CD4-positive, alpha-beta T cell treated with Interferon alpha-2 for 1 hour (primary cell): Measurements from ENCODE around the gene OPN1LW.
"Not testable (repeated sequence)": the region's sequence is repeated elsewhere in the genome, so short reads cannot be mapped to it uniquely, and the experiment has no call there.

Experiments used
- DNase-seq, 2 donors: peaks; one replicate each; pipeline ENCODE4 v3.0.0-alpha.2; 2020 to 2022

OPN1LW gene

GRCh38 chrX:154144010-154144409 is at the start of gene OPN1LW:
Gene OPN1LW, plus strand, starts transcription at chrX:154144243. Its CDS starts 41 bp downstream, at chrX:154144284.
- DNase-seq = not testable (repeated sequence)

- DNase-seq = no peak
Measured at GRCh38 chrX:154094833-154095232, 49.2 kb upstream of the OPN1LW start.

DNA sequence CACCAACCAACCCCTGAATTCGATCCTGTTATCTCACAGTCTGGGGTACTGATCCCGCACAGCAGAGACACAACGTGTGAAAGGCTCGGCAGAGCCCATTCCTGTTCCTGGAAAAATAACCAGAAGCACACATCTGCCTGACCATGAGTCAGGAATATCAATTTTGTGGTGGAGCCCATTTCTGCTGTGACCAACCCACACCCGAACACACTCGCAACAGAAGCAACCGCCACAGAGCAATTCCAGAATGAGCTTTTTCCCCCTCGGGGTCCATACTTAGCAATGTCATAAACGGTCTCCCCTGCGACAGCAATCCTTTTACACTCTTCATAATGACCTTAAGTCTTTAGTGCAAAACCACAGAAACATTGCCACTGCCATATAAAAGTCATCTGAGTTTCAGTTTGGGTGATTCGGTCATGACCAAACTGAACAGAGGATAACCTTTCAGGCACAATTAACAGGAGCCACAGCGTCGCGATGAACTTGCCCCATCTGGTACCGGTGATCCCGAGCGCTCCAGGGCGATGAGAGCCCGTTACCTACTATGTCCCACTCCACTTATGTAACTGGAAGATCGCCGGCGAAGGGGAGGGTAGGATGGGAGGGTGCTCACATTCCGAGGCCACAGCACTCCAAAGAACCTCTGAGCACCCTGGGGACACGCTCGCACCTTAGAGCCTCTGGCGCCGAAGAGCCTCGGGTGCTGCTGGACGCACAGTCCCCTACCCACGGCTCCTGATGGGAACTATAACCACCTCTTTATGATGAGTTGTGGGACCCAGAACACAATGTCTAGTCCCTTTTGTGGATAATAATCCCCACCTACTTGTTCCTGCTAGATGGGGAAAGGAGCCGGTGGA is 47.7 kb upstream of the OPN1LW start:
- DNase-seq = peak in 1 of 2 donors; percentile 48

- DNase-seq = peak; percentile 73 to 80
Measured at GRCh38 chrX:154097003-154097588, 46.9 kb upstream of the OPN1LW start.

DNA sequence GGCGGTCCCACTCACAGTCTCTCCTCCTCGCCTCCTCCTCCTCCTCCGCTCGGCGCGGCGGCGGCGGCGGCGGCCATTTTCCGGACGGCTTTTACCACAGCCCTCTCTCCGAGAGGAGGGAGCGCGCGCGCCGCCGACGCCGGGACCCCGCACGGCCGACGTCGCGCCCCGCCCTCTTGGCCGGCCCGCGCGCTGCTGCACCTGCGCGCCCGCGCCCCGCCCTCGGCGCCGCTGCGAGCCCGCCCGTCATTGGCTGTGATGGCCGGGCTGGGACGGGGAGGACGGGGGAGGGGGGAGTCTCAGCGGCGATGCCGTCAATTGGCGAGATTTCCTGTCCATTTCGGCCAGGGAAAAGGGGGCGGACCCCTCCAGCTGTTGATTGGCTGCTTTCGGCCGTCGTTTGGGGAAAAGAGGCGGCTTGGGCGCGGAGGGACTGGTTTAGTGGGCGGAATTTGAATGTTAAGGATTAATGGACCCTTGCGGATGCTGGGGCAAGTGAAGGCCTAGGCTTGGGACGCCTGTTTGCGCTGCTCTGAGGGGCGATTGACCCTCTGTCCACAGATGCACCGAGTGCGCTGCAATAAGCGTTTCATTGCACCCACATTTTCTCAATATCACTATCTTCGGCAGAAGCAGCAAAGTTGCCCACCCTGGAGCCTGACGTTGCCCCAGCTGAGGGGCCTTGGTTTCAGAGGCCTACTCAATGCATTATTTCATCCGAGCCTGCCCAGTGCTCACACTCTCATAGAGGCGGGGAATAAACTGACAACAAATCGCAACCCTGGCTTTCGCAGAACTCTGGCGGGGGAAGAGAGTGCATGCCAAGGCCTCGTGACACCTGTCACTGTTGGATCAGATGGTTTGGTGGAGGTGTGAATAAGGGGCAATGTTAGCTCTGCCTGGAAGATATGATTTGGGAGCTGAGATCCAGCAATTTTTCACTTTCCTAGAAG is 46.2 kb upstream of the OPN1LW start, which contains the start of gene MECP2:
Gene MECP2, minus strand, starts transcription at position 129 of the 953 bp plus-strand sequence.
- DNase-seq = peak; percentile 91 to 93

- DNase-seq = no peak
Measured at GRCh38 chrX:154098551-154098950, 45.5 kb upstream of the OPN1LW start.

GRCh38 chrX:154113729-154114128 is 30.3 kb upstream of the OPN1LW start:
- no peak for DNase-seq

- DNase-seq = no peak
Measured at GRCh38 chrX:154114652-154115051, 29.4 kb upstream of the OPN1LW start.

GRCh38 chrX:154115071-154115470 is 29.0 kb upstream of the OPN1LW start:
- DNase-seq = no peak

DNA sequence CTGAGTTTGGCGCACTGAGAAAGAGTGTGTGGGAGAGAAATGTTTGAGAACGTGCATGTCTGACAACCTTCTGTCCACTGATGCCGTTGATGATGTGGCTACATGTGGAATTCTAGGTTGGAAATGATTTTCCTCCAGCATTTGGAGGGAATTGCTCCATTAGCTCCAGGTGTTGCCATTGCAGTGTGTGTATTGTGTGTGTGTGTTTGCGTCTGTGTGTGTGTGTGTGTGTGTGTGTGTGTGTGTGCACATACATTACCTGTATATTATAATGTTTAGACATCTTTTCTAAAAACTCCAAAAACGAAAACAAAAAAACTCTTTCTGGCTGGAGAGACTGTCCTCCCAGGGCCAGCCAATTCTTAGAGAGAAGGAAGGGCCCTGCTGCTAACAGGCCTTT is 28.3 kb upstream of the OPN1LW start:
- DNase-seq = no peak

DNA sequence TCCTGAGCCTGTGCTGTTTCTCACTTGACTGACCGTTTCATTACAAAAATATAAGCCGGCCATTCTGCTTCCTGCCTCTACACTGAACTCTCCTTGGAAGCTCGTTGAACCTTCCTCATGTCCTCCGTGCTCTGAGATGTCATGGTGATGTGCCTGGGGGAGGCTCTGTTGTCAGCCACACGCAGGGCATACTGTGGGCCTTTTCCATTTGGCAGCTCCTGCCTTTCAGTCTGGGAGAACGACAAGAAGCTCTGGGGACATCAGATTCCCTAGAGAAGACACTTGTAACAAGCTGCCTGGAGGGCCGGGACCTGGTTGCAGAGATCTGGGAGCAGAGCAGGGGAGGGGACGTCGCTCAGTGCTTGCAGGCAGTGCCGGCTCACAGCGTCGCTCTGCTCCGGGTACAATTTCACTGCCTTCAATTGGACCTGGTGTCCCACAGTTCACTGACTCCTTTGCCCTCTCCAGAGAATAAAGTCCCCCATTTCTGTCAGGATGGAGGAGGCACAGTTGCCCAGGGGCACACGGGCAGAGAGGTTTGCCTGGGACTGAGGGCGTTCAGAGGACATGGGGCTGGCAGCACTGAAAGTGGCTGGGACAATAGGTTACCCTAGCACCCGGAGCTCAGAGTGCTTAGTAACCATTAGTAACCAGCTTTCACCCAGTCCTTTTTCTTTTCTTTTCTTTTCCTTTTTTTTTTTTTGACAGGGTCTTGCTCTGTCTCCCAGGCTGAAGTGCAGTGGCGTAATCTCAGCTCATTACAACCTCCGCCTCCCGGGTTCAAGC is 27.4 kb upstream of the OPN1LW start:
- DNase-seq = no peak

- DNase-seq = no peak
Measured at GRCh38 chrX:154117566-154117965, 26.5 kb upstream of the OPN1LW start.

DNA sequence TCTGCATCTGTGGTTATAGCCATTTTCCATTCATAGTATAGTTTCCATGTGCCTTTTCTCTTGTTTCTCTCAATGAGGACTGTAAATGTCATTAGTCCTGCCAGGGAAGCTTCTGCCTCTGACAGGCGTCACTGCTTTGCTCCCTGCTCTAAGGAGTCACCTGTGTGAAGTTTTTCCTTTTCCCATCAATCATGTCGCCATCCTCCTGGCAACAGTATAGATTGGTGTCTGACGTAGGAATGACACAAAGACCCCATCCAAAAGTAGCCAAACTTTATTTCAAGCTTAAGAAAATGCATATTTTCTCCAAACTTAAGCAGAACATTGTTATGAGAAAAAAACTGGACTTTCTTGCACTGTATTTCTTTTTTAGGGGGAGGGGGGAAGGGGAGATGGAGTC is 23.5 kb upstream of the OPN1LW start:
- DNase-seq = no peak

DNA sequence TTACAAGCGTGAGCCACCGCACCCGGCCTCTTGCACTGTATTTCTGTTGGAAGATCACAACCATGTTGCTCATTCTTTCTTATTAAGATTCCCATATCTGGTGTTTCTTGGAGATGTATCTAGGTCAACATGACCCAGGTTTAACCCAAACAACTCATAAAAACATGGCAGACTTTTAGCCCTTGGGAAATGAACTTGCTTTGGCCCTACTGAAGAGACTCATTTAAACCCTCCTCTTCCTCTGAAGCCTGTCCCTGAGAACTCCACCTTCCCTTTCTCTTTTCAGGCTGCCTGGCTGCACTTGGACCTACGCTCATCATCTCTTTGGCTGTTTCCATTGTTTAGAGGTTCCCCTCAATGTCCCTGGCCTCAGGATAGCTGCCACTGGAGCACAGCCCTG is 22.8 kb upstream of the OPN1LW start:
- DNase-seq = no peak

- DNase-seq = no peak
Measured at GRCh38 chrX:154121961-154122360, 22.1 kb upstream of the OPN1LW start.

DNA sequence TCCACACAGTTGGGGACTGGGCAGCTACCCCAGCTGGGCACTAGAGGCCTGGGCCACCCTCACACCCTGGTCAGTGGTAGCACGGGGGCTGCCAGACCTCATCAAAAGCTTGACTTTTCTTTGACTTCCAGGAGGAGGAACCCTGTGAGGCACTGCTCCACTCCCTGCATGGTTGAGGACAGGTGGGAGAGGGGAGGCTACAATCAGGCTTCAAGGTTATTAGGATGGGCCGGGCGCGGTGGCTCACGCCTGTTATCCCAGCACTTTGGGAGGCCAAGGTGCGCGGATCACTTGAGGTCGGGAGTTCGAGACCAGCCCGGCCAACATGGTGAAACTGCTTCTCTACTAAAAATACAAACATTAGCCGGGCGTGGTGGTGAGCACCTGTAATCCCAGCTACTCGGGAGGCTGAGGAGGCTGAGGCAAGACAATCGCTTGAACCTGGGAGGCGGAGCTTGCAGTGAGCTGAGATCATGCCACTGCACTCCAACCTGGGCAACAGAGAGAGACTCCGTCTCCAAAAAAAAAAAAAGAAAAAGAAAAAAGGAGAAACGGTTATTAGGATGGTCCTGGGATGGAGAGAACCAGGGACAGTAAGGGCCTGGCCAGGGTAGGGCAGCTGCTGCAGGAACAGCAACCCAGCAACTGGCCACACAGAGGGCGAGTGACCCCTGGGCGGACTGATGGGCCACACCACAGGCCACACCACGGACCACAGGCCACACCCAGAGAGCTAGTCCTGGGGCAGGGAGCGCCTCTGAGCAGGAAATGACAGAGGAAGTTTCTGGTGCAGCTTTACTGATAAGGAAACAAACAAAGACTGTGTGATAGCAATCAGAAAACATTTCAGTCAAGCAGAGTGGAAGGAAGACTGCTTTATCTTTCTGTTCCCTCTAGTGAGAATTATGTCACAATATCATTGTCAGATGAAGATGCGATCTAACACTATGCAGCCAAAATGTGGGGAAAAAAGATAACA is 20.5 kb upstream of the OPN1LW start:
- peak; percentile 40 to 61 for DNase-seq

GRCh38 chrX:154125391-154126040 is 18.5 kb upstream of the OPN1LW start:
- no peak for DNase-seq

- DNase-seq = no peak
Measured at GRCh38 chrX:154126101-154126500, 17.9 kb upstream of the OPN1LW start.

GRCh38 chrX:154131955-154132354 is 12.1 kb upstream of the OPN1LW start:
- DNase-seq = no peak

DNA sequence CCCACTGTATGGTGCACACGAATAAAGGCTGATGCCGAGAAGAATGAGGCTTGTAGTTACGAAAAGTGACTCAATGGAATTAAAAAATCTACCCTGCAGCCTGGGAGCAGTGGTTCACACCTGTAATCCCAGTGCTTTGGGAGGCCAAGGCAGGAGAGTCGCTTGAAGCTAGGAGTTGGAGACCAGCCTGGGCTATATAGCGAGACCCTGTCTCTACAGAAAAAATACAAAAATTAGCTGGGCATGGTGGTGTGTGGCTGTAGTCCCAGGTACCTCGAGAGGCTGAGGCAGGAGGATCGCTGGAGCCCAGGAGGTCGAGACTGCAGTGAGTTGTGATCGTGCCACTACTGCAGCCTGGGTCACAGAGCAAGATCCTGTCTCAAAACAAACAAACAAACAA is 11.7 kb upstream of the OPN1LW start:
- no peak for DNase-seq
